DND-41 (cell line): ENCODE measurements around the gene ARHGAP35.

Source experiments
- CTCF ChIP-seq: IDR thresholded peaks from 2 replicates; pipeline ENCODE4 v1.5.1; 2012; ENCODE audit warnings: borderline replicate concordance, low read length, moderate library complexity, mild to moderate bottlenecking; ENCODE audit not compliant: poor library complexity, severe bottlenecking; ENCODE audit errors: extremely low read depth
- EZH2 ChIP-seq: IDR thresholded peaks from 3 replicates; pipeline ENCODE4 v1.6.1; 2012; ENCODE audit warnings: borderline replicate concordance, low read depth, mild to moderate bottlenecking, moderate library complexity, low read length, inconsistent platforms; ENCODE audit not compliant: severe bottlenecking

- TF ChIP-seq EZH2 (no peak), CTCF (no peak)
Measured at GRCh38 chr19:46818812-46819211, 42.0 kb upstream of the ARHGAP35 start.
